HCT116 (cell line): ENCODE results near the gene CLP1.

Source experiments
- ATF3 ChIP-seq: IDR thresholded peaks from 2 replicates; pipeline ENCODE4 v1.6.1; 2012
- CTCF ChIP-seq, 3 experiments: fragments of 200-600 bp in 1 of 3; sonication (generic) in 1 of 3; IDR thresholded peaks in 2 of 3; conservative IDR thresholded peaks in 1 of 3; 2 replicates each; pipeline ENCODE4 v1.5.1; 2012 to 2017; ENCODE audit warnings: low read depth in 2 of 3, low read length in 2 of 3, antibody characterized with exemption in 1 of 3, borderline replicate concordance in 1 of 3, control low read depth in 1 of 3, mild to moderate bottlenecking in 1 of 3, mixed read lengths in 1 of 3, mixed run types in 1 of 3, moderate library complexity in 1 of 3; ENCODE audit not compliant: insufficient read depth in 1 of 3

- TF ChIP-seq ATF3: no peak
- no peak for TF ChIP-seq CTCF (IDR thresholded peaks at IDR 0.05 in 2 of 3, conservative IDR thresholded peaks at IDR 0.05 in 1 of 3; ENCODE audit: borderline replicate concordance in 1 of 3, insufficient read depth in 1 of 3, low read depth in 2 of 3, low read length in 2 of 3)
Measured at GRCh38 chr11:57652662-57653061, 4.9 kb upstream of the CLP1 start.
